SKM-1 treated with dmso at 0.1 percent for 144 hours (cell line): Measurements from ENCODE around the gene BHMT.
"Not testable (repeated sequence)": the region's sequence is repeated elsewhere in the genome, so short reads cannot be mapped to it uniquely, and the experiment has no call there.

ENCODE experiments used
- DNase-seq: peaks from one replicate; lab custom pipeline; 2025; ENCODE audit not compliant: unreplicated experiment; lab: John Stamatoyannopoulos, UW

Gene BHMT

GRCh38 chr5:79168031-79168430, 56.4 kb downstream of the BHMT start:
- no peak for DNase-seq

DNA sequence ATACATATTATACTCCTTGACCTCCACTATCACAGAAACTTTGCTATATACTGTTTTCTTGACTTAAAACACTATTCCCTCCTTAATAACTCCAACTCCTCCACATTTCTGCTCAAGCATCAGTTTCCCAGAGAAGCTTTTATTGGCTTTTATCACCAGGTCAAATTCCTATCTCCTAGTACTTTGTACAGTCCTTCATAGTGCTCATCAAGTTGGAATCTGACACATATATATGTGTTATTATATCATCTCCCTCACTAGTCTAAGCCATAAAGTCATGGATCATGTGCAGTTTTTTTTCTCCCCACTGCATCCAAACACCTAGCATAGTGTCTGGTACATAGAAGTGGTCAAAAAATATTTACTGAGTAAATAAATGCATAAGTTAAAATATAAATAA, 59.1 kb downstream of the BHMT start:
- DNase-seq, result no peak

DNA sequence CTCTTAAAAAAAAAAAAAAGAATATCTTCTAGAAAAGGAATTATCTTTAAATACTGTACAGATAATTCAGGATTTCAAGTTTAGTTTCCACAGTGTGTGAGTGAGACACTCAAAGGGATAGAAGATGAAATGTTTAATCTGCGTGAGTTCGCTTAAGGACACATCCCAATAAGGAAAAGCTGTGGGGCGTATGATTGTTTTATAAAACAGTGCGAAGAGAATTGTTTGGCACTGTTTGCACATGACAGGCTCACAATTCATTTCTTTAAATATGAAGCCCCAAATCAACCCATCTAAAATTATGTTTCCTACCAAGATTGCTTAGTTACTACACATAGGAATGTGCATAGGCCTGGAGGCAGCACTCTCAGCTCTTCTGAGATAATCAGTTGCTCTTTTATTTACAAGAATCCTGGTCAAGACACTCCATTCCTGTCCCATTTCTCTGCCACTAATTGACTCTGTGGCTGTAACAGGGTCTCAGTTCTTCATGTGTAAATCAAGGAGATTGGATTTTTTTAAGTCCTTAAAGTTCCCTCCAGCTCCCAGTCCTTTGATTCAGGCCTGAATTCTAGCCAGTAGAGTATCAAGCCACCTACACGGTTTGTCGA, 60.1 kb downstream of the BHMT start:
- DNase-seq, result no peak

DNA sequence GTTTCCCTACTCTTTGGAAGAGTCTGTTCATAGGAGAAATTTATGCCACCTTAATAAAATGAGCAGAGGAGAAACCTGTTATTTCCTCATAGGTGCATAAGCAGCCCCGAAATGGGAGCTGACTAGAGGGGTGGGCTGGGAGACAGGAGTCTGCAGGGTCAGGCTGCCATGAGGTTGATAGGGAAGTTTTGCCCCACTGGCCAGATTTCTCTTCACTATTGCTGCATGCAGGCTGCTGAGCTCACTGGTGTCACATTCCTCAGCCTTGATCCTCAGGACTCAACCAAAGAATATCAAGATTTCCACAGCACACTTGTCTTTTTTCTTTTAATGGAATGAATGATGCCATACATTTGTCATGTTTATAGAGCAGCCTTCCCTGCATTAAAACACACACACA, 60.7 kb downstream of the BHMT start:
- DNase-seq, result no peak

- DNase-seq, result no peak
Measured at GRCh38 chr5:79173626-79174025, 62.0 kb downstream of the BHMT start.

DNA sequence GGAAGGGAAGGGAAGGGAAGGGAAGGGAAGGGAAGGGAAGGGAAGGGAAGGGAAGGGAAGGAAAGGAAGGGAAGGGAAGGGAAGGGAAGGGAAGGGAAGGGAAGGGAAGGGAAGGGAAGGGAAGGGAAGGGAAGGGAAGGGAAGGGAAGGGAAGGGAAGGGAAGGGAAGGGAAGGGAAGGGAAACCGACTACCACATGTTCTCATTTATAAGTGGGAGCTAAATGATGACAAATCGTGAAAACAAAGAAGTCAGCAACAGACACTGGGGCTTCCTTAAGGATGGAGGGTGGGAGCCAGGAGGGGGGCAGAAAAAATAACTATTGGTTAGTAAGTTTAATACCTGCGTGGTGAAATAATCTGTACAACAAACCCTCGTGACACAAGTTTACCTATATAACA, 68.8 kb downstream of the BHMT start:
- DNase-seq, result not testable (repeated sequence)

DNA sequence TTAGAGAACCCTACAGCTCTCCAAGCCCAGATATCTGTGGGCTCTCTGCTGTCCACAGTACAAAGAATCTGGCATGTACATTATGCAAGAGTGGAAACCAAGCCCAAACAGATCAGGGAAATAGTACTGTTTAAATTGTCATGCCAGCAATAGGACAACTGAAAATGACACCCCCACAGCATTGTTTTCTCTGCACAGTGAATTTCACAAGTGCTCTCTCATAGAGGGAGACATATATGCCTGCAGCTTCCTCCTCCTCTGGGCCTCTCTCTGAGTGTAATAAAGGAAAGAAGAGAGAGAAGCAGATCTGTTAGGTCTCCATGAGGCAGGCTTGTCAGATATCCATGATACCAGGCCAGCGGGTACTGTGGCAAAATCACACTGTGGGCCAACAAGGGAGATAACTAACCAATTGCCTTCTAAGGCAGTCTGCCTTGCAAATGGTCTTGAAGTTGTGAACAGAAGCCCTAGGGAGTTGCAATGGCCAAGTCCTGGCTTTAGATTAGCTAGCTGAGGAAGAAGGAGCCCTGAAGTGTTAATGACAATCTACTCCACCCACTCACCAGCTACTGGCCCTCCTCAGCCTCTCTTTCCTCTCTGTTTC, 69.9 kb downstream of the BHMT start:
- peak; percentile 81 for DNase-seq
